Mucosa of descending colon (tissue), 3 donors: ENCODE results near the gene DLG2. TPM values are rescaled to one million over a fixed set of nuclear protein-coding genes. Genes with fewer than 3 reads are reported as not detected.
A peak's percentile ranks its signal among the peaks of the same experiment; 100 is the strongest.

Experiments
- ATAC-seq: fragments of 200-7000 bp; cut with Tn5 transposase; one replicate; pipeline ENCODE4 v1.9.1; 2020; ENCODE audit warnings: mild to moderate bottlenecking, moderate library complexity
- DNase-seq, 3 donors: peaks; one replicate each; pipeline ENCODE4 v3.0.0-alpha.2; 2020
- H3K36me3 ChIP-seq: fragments of 200-600 bp; one replicate; pipeline ENCODE4 v1.8.0; 2021; ENCODE audit warnings: low read depth, mild to moderate bottlenecking
- H3K4me1 ChIP-seq: fragments of 200-600 bp; one replicate; pipeline ENCODE4 v1.8.0; 2021; ENCODE audit warnings: low read depth, mild to moderate bottlenecking
- H3K4me3 ChIP-seq: fragments of 200-600 bp; one replicate; pipeline ENCODE4 v1.8.0; 2021; ENCODE audit warnings: mild to moderate bottlenecking
- H3K9me3 ChIP-seq: fragments of 200-600 bp; one replicate; pipeline ENCODE4 v1.8.0; 2021; ENCODE audit warnings: mild to moderate bottlenecking
- intact Hi-C, 2 donors: fragments of 100-400 bp; cut with DNase I in 1 of 2; cut with micrococcal nuclease in 1 of 2; formaldehyde crosslinking; loops; one replicate each; pipeline versions ENCODE4 v1.11.0 to v1.11.1; 2022; cut with DNase I, micrococcal nuclease
- total RNA-seq, 3 donors: library from RNA; stranded (reverse); fragmentation: NEBNext Ultra II Directional in 2 of 3; extraction: Animal tissue kit (Norgen Biotek cat#: 25700) in 2 of 3; gene quantifications; one replicate each; pipeline versions ENCODE4 v1.2.1 to v1.2.4, GENCODE V29; 2021 to 2023
- TF ChIP-seq, protein P1 (sequence below): fragments of 200-600 bp; IDR thresholded peaks from one replicate; pipeline ENCODE4 v1.8.0; 2022; ENCODE audit warnings: antibody characterized with exemption, mild to moderate bottlenecking
- donor health status: DM: no; HTN: no; CAD: no; lungs with moderate emphysema.
- donor health status: DM: no; HTN: no; CAD: no.
- donor health status: DM: no; HTN: yes; CAD: no.

Gene DLG2
- total RNA-seq, 3 donors from 2014 or later = 2.1 to 11.1 (median 2.4) TPM

GRCh38 chr11:84924154-84924692, 702.9 kb downstream of the DLG2 start:
- intact Hi-C loops = no loop called here
- H3K4me3 ChIP-seq = no peak overlapping the region
- no peaks in the 10 kb centered on the region for H3K9me3 ChIP-seq
- no peaks in the 10 kb centered on the region for H3K36me3 ChIP-seq
- ATAC-seq (no peak), DNase-seq (no peak)
- TF ChIP-seq, protein P1, sequence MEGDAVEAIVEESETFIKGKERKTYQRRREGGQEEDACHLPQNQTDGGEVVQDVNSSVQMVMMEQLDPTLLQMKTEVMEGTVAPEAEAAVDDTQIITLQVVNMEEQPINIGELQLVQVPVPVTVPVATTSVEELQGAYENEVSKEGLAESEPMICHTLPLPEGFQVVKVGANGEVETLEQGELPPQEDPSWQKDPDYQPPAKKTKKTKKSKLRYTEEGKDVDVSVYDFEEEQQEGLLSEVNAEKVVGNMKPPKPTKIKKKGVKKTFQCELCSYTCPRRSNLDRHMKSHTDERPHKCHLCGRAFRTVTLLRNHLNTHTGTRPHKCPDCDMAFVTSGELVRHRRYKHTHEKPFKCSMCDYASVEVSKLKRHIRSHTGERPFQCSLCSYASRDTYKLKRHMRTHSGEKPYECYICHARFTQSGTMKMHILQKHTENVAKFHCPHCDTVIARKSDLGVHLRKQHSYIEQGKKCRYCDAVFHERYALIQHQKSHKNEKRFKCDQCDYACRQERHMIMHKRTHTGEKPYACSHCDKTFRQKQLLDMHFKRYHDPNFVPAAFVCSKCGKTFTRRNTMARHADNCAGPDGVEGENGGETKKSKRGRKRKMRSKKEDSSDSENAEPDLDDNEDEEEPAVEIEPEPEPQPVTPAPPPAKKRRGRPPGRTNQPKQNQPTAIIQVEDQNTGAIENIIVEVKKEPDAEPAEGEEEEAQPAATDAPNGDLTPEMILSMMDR = no peak
- H3K4me1 ChIP-seq = no peaks in the 10 kb centered on the region

GRCh38 chr11:84923489-84923888, 703.7 kb downstream of the DLG2 start:
- ATAC-seq (no peak), DNase-seq (no peak)
- TF ChIP-seq, protein P1 = no peak
- Histone ChIP-seq H3K9me3 (no peaks in the 10 kb centered on the region), H3K36me3 (no peaks in the 10 kb centered on the region), H3K4me1 (no peaks in the 10 kb centered on the region), H3K4me3 (no peak overlapping the region)
- intact Hi-C loops = no loop called here

DNA sequence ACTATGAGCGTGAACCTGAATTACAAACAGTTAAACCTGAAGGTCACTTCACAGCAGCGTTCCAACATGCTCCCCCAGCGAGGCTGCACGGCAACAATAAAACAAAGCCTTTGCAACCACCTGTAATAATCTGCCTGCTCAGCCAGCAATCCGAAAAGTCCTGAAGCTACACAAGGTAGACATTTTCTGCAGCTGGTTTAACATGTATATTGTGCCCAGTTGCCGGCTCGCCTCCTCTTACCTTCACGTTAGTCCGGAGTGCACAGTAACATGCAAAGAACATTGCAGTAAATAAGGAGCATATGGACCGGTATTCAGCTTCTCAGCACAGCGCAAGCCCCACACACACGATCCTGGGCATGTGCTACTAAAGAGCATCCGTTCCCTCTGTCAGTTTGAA, 704.3 kb downstream of the DLG2 start:
- DNase-seq (peak in 1 of 3 donors; percentile 4), ATAC-seq (peak; percentile 44)
- intact Hi-C loops = no loop called here
- no peaks in the 10 kb centered on the region for H3K4me1 ChIP-seq
- H3K4me3 ChIP-seq = no peak overlapping the region
- H3K36me3 ChIP-seq = no peaks in the 10 kb centered on the region
- TF ChIP-seq, protein P1 = no peak
- H3K9me3 ChIP-seq = no peaks in the 10 kb centered on the region

DNA sequence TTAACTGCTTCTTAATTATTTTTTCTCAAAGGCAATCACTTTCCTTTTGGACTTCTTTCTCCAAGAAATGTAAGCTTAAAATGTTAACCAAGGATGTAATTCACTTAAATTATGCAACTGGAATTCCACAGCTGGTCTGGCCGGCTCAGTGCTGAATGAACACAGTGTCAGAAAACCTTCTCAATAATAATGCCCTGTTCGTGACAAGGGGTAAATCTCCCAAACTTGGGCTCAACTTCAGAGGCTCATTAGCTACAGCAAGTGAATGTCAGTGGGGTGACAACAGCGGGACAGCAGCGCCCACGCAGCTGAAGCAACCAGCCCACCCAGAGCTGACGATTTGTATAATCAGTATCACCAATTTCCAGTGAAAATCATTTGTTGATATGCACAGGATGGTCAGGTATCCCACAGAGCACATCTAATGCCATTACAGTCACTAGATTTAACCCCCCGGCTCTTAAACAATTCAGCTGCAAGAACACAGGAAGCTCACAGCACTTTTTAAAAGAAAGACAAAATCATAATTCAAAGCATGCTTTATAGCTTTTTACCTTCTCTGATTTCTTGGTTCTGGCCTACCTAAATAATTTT, 704.8 kb downstream of the DLG2 start:
- no peak overlapping the region for H3K4me3 ChIP-seq
- no peak for DNase-seq
- intact Hi-C loops = no loop called here
- no peaks in the 10 kb centered on the region for H3K4me1 ChIP-seq
- TF ChIP-seq, protein P1 = no peak
- no peak for ATAC-seq
- no peaks in the 10 kb centered on the region for H3K36me3 ChIP-seq
- H3K9me3 ChIP-seq = no peaks in the 10 kb centered on the region

DNA sequence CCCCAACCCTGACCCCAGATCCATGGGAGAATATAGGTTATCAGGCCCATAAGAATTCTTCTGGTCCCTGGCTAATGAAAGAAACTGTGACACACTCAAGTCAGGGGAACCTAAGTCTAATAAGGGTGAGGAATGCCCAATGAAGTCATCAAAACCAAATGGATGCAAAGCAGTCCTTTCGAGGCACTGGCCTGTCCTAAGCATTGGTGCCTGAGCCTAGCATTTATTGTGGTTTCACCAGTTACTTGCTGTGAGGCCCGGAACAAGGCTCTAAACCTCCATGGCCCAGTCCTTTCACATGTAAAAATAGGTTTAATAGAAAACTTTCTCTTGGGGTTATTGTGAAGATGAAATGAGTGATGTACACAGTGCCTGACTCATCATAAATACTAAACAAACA, 712.6 kb downstream of the DLG2 start:
- H3K4me1 ChIP-seq = no peaks in the 10 kb centered on the region
- TF ChIP-seq, protein P1 = no peak
- H3K9me3 ChIP-seq = no peaks in the 10 kb centered on the region
- DNase-seq (no peak), ATAC-seq (no peak)
- no peak overlapping the region for H3K4me3 ChIP-seq
- intact Hi-C loops = no loop called here
- H3K36me3 ChIP-seq = no peaks in the 10 kb centered on the region
